NCI-H1436 treated with DMSO at 0.1 percent for 48 hours (cell line): ENCODE results near the gene TNS3.

ENCODE experiments used
- DNase-seq: peaks from one replicate; lab custom pipeline; 2025; lab: John Stamatoyannopoulos, UW

Gene TNS3

DNA sequence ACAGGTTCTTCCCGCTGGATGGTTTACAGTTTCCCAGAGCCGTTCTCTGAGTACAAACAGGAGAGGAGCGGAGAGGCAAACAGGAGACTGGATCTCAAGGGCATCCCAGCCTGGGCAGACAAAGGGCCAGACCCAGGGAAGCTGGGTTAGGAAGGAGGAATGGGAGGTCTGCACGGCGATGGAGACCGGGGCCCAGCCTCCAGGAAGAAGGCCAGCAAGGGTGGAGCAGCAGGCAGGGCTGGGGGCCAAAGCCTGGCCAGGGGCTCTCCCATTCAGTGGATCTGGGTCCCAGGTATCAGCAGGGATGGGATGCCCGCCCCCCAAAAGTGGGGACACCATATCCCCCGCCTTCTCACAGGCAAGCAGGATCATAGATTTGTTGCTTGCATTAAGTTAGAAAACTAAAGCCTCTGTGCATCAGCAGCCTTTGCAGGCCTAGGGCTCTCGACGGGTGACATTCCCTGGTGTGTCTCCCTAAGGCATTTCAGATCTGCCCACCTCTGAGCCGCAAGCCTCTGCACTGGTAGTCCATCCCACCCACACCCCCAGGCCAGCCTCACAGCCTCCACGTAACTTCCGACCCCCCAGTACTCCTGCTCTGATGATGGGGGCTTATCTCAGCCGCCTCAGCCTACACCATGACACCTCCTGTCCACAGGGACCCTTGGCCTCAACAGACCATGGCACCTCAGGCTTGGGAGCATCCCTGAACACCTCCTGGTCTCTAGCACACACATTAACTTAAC is 59.9 kb downstream of the TNS3 start:
- DNase-seq: no peak

DNA sequence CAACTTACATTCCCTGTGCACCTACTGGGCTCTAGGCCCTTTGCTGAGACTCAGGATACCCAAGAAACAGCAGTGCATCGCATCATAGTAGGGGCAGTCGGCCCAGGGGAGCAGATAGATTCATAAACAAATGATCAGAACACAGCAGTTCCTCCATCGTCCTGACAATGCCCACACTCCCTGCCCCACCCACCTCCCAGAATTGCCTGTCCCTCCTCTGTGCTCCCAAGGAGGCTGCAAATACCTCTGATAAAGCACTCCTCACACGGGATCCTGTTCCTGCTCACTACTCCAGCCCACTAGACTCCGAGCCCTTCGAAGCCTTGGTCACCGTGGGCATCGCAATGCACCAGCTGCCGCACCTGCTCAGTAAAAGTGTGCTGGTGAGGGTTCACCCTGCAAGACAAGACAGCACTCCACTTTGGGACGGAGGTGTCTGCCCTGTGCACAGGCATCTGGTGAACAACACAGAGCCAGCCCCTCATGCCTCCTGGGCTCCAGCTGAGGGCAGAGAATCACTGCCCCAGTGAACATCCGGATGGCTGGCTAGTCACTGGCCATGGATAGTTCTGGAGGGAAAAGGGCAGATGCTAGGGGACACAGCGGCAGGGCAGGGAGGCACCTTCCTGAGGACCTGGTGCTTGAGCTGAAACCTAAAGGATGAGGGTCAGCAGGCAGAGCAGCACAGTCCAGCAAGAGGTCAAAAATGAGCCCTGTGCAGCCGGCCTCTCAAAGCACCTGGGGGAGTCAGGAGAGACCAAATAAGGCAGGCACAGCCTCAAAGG is 60.7 kb downstream of the TNS3 start:
- no peak for DNase-seq

DNA sequence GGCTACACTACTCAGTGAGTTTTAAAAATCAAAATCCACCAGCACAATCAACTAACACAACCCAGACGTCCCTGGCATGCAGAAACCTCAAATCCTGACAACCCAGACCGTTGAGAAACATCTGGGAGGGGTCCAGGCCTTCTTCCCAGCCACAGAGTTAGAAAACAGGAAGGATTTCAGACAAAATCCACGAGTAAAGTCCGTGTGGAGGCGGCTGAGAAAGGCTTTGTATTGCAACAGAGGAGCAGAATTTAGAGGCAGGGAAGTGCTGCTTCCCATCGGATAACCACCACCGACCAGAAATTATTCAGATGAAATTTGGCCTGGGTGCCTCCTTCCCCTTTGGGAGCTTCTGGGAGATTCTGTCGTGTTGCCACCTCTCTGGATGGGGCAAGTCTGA is 61.5 kb downstream of the TNS3 start:
- DNase-seq: no peak

DNA sequence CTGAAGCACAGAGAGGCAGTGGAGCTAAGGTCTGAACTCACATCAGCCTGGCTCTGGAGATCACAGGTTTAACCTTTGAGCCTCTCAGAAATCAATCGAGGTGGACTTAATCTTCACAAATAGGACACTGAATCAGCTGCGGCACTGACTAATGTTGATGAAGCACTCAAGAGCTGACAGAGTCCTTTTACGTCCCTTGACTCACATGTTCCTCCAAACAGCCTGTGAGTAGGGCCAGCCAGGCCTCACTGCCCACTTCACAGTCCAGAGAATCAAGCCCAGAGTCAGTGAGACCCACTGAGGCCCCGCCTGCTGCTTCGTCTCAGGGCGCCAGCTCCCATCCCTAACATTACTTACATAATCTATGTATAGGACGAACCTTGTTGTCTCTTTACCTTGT is 63.1 kb downstream of the TNS3 start:
- DNase-seq: no peak

DNA sequence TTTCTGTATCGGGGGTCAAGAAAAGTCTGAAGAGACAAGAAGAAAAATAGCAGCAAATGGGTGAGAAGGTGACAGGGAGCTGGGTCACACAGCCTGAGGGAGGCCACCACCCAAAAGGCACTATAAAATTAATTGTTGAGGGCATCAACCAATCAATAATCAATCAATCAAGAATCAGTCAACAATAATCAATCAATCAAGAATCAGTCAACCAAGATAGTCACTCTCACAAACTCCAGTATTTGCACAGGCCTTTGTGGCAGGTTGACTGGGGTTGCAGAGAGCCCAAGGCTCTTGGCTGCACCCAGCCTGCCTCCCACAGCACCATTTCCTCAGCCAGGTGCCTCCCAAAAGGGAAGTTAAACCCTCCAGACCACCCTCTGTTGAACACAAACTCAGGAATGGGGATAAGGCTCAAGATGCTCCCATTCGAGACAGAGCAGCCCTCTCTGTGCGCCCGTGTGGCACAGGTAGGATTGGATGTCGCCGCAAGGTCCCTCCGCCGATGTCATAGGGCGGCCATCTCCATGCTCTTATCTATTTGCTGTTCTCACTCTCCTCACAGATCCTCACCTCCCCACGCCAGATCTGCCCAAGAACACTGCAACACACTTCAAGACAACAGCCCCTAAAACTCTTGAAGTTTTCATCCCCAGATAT is 64.0 kb downstream of the TNS3 start:
- no peak for DNase-seq

DNA sequence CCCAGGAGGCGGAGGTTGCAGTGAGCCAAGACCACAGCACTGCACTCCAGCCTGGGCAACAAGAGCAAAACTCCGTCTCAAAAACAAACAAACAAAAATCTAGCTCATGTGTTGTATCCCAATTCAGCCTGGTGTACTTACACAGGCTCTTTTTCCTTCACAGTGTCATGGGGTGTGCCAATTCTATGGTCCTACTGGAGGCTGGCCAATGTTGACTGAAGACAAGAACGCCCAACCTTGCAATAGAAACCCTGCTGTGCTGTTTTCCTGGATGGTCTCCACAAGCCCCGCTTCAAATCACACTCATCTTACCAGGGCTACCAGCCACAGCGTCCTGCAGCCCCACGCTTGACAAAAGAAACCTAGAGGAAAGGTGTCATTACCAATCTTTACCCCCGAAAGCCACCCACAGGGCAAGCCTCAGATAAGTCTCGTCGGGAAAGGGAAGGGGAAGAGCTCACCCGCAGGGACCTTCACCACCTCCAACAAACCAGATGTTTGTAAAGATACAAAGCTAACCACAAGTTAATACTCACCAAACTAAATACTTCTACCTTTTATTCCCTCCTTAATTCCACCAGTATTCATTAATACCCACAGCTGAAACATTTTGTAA is 64.8 kb downstream of the TNS3 start:
- no peak for DNase-seq

DNA sequence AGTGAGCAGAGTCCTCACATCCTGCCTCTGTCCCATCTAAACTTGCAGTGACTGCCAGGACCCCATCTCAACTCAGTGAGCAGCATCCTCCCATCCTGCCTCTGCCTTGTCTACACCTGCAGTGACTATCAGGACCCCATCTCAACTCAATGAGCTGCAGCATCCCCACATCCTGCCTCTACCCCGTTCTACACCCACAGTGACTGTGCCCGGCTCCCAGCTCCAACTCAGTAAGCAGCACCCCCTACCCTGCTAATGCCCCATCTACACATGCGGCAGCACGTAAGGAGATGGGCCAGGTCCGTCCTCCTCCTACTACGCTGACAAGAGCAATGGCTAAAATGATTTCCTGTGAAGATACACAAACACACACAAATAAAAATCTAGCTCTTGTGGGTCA is 65.5 kb downstream of the TNS3 start:
- DNase-seq: no peak

DNA sequence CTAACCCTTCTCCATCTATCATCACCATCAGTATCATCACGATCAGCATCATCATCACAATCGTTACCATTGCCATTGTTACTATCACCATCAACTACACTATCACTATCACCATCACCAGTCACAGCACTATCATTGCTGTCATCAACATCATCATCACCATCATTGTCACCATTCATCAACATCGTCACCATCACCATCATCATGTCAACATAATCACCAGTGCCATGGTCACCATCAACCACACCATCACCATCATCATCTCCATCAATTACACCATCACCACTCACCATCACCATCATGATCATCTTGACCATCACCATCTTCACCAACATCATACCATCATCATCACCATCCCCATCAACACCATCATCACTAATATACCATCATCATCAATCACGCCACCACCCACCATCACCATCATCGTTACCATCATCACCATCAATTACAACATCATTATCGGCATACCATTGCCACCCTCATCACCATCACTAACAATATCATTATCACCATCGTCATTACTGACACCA is 66.5 kb downstream of the TNS3 start:
- DNase-seq: no peak

DNA sequence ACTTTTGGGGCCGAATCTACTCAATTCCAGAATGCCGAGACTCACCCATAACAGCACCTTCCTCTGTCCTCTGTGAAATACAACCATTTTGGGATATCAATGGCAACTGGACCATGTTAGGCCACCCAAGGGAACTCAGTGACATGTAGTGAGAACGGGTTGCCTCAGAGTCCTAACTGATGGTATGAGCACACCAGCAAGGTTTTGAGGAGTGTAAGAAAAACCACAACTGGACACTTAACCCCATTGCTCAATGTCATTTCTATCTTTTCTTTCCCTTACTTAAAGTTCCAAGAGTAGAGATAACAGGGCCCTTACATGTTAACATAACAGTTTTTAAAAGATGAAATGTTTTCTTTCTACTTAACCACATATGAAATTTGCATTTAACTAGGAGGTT is 67.1 kb downstream of the TNS3 start:
- DNase-seq: no peak

DNA sequence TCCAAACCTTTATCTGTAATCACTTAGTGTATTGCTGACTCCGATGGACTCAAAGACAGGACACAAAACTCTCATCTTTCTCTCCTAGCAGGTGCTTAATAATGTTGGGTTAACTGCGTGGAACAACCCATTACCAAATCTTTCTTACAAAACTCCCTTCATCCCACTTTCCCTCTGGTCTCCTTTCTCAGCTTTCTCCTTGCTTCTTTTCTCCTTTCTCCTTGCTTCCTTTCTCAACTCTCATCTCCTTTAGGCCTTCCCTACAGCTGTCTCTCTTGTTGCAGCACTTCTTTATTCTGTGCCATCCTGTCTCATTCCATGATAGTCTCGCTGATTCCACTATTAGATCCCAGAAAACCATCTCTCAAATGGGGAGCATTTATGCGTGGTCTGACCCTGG is 67.5 kb downstream of the TNS3 start:
- DNase-seq: no peak

DNA sequence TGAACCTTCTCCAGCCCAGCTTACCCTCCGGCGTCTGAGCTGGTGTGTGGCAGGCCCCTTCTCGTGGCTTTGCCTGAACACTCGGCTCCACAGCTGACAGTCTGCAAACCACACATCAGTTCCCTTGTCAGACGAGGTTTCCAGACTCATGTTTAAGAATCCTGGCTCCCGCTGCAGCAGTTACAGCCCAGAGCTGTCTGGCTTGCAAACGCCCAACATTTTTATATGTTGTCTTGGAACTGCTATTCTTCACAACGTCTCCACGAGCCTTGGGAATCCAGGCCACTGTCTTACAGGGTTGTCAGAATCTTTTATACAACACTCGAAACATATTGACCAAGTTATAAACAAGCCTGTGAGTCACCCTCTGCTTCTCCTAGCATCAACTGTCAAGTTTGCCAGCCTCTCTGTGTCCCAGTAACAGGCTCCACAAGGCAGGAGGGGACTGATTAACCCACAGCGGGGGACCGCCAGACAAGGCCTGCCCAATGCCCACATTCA is 68.1 kb downstream of the TNS3 start:
- DNase-seq: no peak

DNA sequence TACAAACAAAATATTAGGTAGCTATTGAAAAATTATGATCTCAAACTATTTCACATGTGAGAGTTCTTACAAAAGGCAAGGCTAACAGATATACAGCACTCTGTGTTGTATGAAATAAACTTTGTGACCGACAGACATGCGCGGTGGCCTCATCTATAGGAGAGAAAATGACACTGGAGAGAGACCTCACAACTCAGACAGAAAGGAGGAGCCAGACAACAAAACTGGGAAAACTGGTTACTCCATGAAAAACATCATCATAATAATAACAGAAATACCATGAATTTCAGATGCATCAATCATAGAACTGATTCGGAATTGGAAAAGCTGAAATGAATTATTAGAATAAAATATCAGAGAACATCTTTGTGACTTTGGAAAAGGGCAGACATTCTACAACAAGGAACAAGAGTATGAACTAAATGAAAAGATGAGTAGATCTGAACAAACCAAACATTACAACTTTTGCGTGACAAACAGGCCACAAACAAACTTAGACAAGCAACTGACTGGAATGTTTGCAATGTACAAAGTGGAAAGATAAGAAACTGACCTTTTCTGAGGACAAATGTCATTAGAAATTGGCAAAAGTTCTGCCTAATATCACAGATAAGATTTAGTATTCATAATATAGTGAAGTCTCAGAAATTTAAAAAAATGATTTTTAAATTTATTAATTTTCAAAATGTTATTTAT is 69.3 kb downstream of the TNS3 start:
- DNase-seq: no peak

DNA sequence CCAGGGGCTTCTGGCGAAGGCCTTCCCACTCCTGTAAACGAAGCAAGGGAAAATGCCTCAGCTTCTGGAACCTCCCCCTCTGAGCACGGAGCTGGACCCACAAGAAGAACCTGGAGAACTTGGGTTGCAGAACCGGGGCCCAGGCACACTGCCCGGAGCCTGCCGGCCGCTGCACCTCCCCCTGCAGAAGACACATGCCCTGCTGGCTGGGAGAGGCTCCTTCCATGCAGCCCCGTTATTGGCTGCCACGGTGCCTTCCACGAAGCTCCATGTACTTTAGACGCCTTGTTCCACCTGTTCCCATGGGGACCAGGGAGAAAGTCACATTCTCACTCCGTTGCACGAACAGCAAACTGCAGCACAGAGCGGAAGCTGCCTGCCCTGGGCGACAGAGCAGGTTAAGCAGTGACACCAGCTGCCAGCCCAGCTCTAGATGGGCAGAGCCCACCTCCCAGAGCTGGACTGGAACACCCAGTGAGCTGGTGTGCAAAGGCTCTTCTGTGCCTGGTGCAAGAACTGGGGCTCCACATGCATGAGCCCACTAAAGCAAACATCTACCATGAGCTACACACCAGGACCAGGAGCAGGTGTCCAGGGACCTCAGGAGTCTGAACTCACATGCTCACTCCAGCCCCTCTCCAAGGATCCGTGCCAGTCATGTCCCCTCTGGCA is 70.1 kb downstream of the TNS3 start:
- DNase-seq: no peak

DNA sequence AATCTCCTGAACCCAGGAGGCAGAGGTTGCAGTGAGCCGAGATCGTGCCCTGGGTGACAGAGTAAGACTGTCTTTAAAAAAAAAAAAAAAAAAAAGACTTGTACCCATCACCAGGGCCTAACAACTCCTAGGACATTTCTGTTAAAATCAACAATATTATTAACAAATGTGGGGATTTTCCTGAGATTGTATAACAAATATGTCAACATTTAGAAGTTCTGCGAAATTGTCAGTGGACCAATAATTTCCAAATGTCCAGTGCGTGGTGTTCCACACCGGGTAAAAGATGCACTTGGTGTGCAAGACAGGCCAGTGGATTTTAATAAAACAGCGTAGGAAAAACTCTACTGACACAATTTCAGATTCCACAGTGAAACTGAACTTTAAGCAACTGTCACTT is 71.1 kb downstream of the TNS3 start:
- no peak for DNase-seq

DNA sequence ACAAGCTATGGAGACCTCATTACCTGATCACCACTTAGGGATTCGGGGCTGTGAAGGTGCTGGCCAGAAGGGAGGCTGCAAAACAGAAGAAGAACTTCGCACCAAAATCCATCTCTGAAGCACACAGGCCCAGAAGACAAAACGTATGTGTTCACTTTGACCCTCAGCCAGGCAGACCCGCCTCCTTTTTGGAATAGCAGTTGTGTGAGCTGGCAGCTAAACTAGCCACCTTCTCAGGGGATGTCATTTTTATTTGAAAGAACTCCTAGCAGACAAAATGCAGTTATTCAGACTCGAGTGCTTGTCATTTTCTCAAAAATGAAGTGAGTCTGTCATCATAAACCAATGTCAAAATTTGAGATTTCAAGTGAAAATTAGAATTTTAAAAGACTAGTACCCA is 71.7 kb downstream of the TNS3 start:
- no peak for DNase-seq

DNA sequence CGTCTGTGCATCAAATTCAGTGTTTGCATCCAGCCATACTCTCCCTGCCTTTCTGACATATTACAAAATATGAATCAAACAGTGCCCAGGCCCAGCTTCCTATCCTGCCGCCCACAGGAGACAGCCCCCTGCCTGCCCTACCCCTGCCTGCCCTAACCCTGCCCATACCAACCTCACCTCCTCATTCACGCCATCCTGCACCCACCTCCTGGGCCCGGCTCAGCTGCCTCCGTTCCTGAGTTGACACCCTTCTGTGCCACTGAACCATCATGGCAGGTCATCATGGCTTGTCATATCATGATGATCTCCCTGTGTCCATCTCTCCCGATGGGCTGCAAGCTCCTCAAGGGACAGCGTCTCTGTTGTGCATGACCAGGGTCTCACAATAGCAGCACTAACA is 72.3 kb downstream of the TNS3 start:
- DNase-seq: no peak

DNA sequence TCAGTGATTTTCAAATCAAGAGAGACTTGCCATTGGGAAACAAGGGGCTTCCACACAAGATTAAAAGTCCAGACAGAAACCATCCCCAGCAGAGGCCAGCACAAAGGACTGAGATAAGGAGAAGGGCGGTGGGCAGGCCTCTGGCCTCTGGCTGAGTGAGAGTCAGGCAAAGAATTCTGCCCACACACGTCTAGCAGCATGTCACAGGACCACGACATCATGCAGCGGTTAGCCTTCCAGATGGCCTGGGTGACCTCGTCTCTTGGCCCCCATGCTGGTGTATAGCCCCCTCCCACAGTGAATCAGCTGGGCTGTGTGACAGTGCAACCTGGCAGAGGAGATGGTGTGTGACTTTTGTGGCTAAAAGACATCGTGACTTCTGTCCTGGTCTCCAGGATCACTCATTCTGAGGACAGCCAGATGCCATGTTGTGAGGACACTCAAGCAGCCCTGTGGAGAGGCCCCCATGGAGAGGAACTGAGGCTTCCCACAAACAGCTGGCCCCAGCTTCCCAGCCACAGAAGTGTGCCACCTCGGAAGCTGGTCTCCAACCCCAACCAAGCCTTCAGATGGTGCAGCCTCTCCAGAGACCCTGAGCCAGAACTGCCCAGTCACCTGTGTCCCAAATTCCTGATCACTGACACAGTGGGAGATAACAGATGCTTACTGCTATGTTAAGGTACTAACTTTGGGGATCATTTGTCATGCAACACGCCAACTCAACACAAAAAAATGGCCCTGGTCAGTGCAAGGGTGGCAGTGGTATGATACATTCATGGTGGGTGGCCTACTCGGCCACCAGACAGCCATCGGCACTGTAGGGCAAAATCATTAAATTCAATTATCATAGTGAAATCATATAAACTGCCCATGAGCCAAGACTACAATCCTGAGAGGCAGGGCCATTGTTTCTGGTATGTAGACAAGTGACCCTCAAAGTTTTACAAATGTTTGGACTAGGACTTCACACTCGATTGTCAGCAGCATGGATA is 73.2 kb downstream of the TNS3 start:
- DNase-seq: no peak

DNA sequence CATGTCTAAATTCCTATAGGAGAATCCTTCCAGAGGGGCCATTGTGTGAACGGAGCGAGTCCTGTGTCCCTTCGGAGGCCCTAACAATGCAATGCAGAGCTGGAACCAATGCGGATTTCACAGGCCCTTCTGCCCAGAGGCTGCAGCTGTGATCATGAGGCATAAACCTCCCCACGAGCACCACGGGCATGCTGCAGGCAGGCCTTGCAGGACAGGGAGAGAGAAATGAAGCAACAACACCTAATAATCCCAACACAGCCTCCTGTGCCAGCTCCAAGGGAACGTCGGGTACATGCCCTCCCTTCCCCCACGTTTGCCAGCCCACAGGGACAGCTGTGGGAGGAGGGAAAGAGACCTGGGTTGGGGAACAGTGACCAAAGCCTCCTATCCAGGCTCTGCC is 74.4 kb downstream of the TNS3 start:
- DNase-seq: no peak

DNA sequence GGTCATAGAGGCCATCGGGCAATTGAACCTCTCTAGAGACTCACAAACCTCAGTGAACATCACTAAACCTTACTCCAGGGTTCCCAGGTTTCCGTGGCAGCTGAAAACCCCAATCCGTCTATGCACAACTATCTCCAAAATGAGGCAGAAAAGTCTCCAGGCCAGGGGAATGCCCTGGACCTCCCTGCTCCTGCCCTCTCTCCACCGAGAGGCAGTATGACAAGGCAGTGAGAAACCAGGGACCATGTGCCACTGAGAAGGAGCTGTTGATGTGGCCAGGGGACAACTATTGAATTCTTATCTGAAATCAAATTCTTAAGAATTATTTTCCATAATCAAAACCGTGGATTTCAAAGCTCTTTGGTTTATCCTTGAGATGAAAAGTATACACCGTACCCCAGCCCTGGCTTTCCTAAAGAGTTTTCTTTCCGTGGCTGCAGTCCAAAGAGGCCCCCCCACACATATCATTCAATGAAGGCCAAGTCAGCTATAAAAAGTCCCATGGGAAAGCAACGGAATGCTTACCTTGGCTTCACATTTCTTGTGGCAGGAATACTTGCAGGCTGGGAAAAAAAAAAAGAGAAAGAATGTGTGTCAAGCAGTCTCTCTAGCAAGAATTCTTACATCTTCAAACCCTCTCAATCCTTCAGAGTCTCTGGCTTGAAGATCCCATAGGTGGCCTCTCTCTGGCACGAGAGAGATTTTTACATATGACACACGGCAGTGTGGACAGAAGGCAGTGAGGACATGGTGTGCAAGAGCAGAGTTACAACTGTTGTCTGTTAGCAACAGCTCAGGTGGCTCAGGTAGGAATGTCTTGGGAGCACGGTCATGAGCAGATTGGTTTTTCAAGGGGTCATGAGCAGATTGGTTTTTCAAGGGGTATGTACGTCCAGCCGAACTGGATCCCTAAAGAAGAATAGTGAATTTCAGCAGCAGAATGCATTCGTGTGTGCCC is 75.2 kb downstream of the TNS3 start:
- no peak for DNase-seq
